Peyer's patch (tissue), 4 donors: ENCODE data around the gene ASB8.

Experiments
- CTCF ChIP-seq, 6 experiments: fragments of 450-650 bp in 4 of 6; fragments of 200-600 bp in 2 of 6; sonication (generic) in 1 of 6; IDR thresholded peaks; one replicate each; pipeline ENCODE4 v1.5.1; 2017 to 2019; ENCODE audit warnings: antibody characterized with exemption in 6 of 6, mild to moderate bottlenecking in 3 of 6, moderate library complexity in 1 of 6
- POLR2A ChIP-seq, 2 donors: fragments of 450-650 bp; IDR thresholded peaks; one replicate each; pipeline ENCODE4 v1.5.1; 2017; ENCODE audit warnings: antibody characterized with exemption in 2 of 2, mild to moderate bottlenecking in 2 of 2, moderate library complexity in 2 of 2

DNA sequence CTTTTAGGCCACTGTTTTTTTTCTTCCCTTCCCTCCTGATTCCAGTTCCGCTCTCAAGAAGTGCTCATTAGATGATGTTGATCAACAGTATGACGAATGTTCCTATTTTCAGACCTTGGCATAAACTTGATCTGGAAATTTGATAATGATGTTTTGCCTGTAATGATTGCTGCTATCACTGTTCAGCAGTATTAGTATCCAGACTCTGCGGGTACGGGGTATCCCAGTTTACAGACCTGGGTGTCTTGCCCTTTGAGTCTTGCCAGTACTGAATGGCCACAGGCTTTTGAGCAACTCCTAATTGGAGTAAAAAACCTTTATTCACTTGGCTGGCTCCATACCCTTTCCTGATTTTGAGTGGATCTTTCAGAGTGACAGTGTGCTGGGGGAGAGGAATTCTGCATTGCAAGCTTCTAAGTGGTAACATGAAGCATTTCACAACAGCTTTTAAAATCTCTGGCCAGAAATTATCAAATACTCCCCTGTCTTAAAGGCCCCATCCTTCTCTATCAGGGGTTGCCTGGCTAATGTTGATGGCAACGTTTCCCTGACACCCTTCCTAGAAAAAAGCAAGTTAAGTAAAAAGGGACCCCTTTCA is 5.9 kb upstream of the ASB8 start:
- TF ChIP-seq POLR2A (IDR thresholded peaks at IDR 0.05) (no peak), CTCF (IDR thresholded peaks at IDR 0.05) (no peak)
